HG03575 (cell line): ENCODE results near the gene PHLDA1.

ENCODE experiments used
- ATAC-seq: cut with Tn5 transposase; IDR thresholded peaks from one replicate; pipeline ENCODE4 v1.9.1; 2021; ENCODE audit not compliant: unreplicated experiment, insufficient number of reproducible peaks, low FRiP score; ENCODE audit errors: extremely low read depth

Gene PHLDA1

DNA sequence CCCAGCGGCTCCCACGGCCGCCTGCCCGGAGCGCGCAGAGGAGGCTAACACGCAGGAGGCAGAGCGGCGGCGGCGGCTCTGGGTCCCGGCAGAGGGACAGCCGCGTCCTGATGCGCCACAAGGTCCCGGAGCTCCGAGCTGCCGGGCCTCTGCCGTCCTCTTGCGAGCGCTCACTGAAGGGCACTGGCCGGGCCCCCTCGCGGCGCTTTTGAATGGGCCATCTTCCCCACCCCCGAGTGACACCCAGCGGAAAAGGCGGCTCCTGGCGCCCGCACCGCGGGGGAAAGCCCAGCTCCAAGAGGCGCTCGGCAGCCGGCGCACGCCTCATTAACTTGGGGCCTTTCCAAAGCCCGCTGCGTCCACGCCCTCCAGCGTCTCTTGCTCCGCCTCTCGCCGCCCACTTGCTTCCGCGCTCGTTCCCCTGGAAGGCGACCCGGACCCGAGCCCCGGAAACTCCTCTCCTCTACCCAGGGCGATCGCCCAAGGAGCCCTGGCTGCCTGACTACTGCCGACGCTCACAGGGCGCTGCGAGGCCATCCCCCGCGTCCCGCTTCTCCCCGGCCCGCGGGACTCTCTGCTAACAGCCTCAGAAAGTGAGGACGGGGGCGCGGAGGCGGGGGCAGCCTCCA is at the start of gene PHLDA1:
TSS of gene PHLDA1 (minus strand) at position 363 of the 629 bp plus-strand sequence.
- ATAC-seq, result peak; percentile 80

DNA sequence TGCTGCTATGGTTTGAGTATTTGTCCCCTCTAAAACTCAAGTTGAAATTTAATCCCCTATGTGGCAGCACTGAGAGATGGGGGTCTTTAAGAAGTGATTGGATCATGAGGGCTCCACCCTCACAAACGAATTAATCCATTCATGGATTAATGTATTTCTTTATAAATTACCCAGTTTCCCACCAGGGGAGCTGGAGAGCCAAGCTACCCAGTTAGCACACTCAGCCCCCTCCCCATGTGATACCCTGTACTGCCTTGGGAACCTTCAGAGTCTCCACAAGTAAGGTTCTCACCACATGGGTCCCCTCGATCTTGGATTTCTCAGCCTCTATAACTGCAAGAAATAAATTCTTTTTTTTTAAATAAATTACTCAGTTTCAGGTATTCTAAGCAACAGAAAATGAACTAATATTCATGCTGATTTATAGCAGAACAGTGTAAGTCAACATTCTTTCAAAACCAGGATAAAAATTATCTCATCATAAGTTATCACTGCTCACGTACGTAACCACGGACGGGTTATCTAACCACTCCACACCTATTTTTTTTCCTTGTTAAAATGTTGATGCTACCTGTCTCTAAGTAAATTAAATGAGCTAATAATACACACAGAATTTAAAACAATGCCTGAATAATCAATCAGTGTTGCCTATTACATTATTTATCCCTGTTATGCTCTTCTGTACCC is 49.3 kb upstream of the PHLDA1 start:
- no peak for ATAC-seq

DNA sequence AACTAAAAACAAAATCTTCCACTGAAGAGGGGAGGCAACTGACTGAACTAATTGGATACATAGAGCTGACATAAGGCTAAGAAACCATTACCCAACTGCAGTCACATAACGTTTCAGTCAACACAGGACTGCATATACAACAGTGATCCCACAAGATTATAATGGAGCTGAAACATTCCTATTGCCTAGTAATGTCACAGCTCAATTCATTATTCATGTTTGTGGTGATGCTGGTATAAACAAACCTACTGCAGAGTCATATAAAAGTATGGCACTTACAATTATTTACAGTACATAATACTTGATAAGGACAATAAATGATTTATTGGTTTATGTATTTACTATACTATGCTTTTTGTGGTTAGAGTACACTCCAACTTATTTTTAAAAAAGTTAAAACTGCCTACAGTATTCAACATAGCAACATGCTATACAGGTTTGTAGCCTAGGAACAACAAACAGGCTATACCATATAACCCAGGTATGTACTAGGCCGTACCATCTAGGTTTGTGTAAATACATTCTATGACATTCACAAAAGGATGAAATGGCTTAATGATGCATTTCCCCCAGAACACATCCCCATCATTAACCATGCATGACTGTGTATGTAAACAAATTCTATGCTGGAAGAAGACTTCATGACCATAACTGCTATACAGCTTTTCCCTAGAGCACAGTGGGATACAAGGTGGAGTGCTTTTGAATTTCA is 48.6 kb upstream of the PHLDA1 start:
- ATAC-seq, result no peak

- no peak for ATAC-seq
Observed at GRCh38 chr12:76078748-76079147, 47.2 kb upstream of the PHLDA1 start.

DNA sequence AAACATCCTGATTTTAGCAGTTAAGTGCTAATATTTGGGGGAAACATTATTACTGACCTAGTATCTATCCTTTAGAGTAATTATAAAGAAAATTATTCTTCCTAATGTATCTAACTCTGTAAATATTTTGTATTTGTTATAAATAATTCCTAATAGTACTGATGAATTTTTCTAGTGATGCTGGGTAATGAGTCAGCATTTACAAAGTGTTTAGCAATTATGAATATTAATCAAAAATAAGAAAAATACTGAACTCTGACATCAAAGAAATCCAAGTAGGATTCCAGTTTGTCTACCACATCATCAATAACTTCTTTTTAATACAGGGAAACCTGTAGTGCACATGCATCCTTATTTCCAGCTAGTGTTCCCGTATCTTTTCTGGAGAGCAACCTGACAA is 43.9 kb upstream of the PHLDA1 start:
- no peak for ATAC-seq

- no peak for ATAC-seq
Observed at GRCh38 chr12:76074701-76075336, 43.2 kb upstream of the PHLDA1 start.

DNA sequence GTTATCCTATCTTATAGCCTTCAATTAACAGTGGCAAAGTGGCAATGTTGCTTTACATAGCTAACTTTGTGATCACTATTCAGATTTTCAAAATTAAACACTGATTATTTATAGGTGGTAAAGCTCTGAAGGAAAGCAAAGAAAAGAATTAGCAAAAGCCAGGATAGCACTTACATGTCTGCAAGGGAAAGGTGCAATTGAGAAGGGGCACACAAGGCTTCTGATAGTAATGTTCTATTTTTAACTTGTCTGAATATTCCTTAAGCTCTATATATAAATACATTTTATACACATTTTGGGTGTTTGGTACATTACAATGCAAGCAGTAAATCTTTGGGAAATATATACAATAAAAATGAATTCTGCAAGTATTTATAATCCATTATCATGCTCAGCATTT is 42.0 kb upstream of the PHLDA1 start:
- ATAC-seq, result no peak

GRCh38 chr12:76072568-76072967 is 41.0 kb upstream of the PHLDA1 start:
- no peak for ATAC-seq

- no peak for ATAC-seq
Observed at GRCh38 chr12:76069339-76069738, 37.8 kb upstream of the PHLDA1 start.

DNA sequence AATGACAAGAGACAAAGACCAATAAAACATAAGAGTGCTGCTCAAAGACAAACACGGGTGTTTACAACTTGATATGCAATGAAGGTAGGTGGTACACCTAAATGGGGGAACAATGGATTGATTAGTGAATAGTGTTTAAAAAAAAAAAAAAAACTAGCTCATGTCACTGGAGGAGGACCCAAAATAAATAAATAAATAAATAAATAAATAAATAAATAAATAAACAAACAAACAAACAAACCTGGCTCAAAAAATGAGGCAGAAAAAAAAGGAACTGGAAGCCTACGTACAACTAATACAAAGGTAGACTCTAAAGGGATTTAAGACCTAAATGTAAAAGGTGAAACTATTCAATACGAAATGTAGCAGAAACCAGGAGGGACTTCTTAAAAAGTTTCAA is 34.3 kb upstream of the PHLDA1 start:
- ATAC-seq, result no peak

DNA sequence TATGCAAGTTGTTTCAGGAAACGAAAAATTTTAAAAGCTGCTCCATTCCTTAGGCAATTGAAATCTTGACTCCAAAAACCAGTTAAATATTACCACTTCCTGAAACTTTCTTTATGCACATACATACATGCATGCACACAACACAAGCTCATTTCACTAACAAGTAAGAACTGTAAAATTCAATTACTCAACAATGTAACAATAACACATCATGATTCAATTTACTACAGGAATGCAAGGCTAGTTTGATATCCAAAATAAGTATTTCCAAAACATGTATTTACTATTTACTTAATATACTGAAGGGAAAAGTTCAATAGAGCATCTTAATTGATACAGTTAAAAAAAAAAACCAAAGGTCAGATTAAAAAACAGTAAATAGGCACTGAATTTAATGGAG is 33.3 kb upstream of the PHLDA1 start:
- no peak for ATAC-seq

GRCh38 chr12:76060111-76060510 is 28.5 kb upstream of the PHLDA1 start:
- no peak for ATAC-seq

DNA sequence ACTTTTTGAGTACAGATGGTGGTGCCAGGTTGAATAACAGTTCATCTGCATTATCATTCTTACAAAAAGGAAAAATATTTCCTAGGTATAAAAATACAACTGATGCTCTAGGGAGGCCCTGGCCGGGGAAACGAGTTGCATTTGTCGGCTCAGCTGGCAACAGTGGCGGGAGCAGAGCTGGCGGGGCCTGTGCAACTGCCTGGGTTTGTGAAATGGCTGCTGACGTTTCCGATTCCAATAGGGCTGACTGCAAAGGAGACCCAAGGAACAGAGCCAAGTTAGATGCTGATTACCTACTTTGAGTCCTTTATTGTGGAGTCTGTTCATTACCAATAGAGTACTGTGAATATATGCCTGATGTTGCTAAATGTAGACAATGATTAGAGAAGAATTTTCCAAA is 25.8 kb upstream of the PHLDA1 start:
- no peak for ATAC-seq

- no peak for ATAC-seq
Observed at GRCh38 chr12:76055393-76055792, 23.8 kb upstream of the PHLDA1 start.

- no peak for ATAC-seq
Observed at GRCh38 chr12:76049575-76050251, 18.1 kb upstream of the PHLDA1 start.

- no peak for ATAC-seq
Observed at GRCh38 chr12:76047742-76048141, 16.2 kb upstream of the PHLDA1 start.

DNA sequence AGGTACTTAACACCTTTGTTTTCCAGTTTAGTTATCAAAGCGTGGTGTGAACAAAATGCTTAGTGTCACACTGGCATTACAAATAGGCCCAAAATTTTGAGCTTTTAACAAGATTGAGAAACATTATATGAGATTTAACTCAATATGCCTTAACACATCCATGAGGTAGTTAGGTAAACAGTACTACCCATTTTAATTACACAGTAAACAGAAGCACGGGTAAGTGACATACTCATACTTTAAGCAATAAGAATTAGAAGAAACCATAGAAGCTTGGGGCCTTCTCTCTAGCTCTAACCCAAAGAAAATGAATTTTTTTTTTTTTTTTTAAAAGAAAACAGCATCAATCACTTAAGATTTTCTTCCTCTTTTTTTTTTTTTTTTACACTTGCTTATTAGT is 15.5 kb upstream of the PHLDA1 start:
- no peak for ATAC-seq

- no peak for ATAC-seq
Observed at GRCh38 chr12:76043377-76043776, 11.8 kb upstream of the PHLDA1 start.

GRCh38 chr12:76042147-76042546 is 10.6 kb upstream of the PHLDA1 start:
- ATAC-seq, result no peak
